ENCODE results near the gene SLC7A11. TPM values are rescaled to one million over a fixed set of nuclear protein-coding genes. Genes with fewer than 3 reads are reported as not detected.

Gene SLC7A11
- total RNA-seq, 1 donor from 2014 or later = 9.6 TPM

GRCh38 chr4:138185859-138186645 is 56.1 kb downstream of the SLC7A11 start:
- H3K4me1 Mint-ChIP-seq = peaks cover 38% of the 10 kb centered on the region

GRCh38 chr4:138184886-138185285 is 57.3 kb downstream of the SLC7A11 start:
- Histone ChIP-seq H3K27ac (no peak overlapping the region), H3K4me2 (no peak overlapping the region), H3K9me3 (ENCODE audit: low read depth) (no peaks in the 10 kb centered on the region), H3K27me3 (no peaks in the 10 kb centered on the region), H3K4me1 (no peaks in the 10 kb centered on the region), H3F3A (ENCODE audit: low read depth) (no peaks in the 10 kb centered on the region), H3K79me2 (ENCODE audit: low read depth) (no peaks in the 10 kb centered on the region), H3K4me3 (no peak overlapping the region), H4K20me1 (ENCODE audit: low read depth) (no peaks in the 10 kb centered on the region), H2AFZ (replicated peaks) (no peak overlapping the region), H3K36me3 (no peaks in the 10 kb centered on the region), H3K9ac (no peak overlapping the region)
- no peaks in the 10 kb centered on the region for H3K9me3 Mint-ChIP-seq
- peaks cover 42% of the 10 kb centered on the region for H3K4me1 Mint-ChIP-seq
- TF ChIP-seq EZH2phosphoT487 (IDR thresholded peaks at IDR 0.05) (no peak), EZH2 (IDR thresholded peaks at IDR 0.05) (no peak), CTCF (IDR thresholded peaks at IDR 0.05) (no peak)
- peaks cover 2% of the 10 kb centered on the region for H3K27me3 Mint-ChIP-seq (ENCODE audit: insufficient read depth, low read depth)
- no peak overlapping the region for H3K27ac Mint-ChIP-seq
- DNase-seq (ENCODE audit: low spot score) = no peak
- H3K36me3 Mint-ChIP-seq = peaks cover 6% of the 10 kb centered on the region
- no peak overlapping the region for H3K4me3 Mint-ChIP-seq

More at GRCh38 chr4:138185859-138186645, 56.1 kb downstream of the SLC7A11 start:
- peak overlapping the region; percentile 4 for H3K4me3 Mint-ChIP-seq
- no peaks in the 10 kb centered on the region for H3K27me3 ChIP-seq
- no peak for TF ChIP-seq EZH2phosphoT487 (IDR thresholded peaks at IDR 0.05)
- no peak for TF ChIP-seq EZH2 (IDR thresholded peaks at IDR 0.05)
- no peak for TF ChIP-seq CTCF (IDR thresholded peaks at IDR 0.05)
- H3K27me3 Mint-ChIP-seq (ENCODE audit: insufficient read depth, low read depth) = peaks cover 2% of the 10 kb centered on the region
- peaks cover 3% of the 10 kb centered on the region for H3K36me3 Mint-ChIP-seq
- no peaks in the 10 kb centered on the region for H3K36me3 ChIP-seq
- no peak overlapping the region for H2AFZ ChIP-seq (replicated peaks)
- no peak overlapping the region for H3K4me2 ChIP-seq
- H3K27ac ChIP-seq = no peak overlapping the region
- no peaks in the 10 kb centered on the region for H3K4me1 ChIP-seq
- H3K9me3 Mint-ChIP-seq = no peaks in the 10 kb centered on the region
- no peak overlapping the region for H3K4me3 ChIP-seq
- no peaks in the 10 kb centered on the region for H4K20me1 ChIP-seq (ENCODE audit: low read depth)
- no peaks in the 10 kb centered on the region for H3F3A ChIP-seq (ENCODE audit: low read depth)
- no peak overlapping the region for H3K9ac ChIP-seq
- H3K9me3 ChIP-seq (ENCODE audit: low read depth) = no peaks in the 10 kb centered on the region
- peak; percentile 15 for DNase-seq (ENCODE audit: low spot score)
- H3K27ac Mint-ChIP-seq = peak overlapping the region; percentile 21
- H3K79me2 ChIP-seq (ENCODE audit: low read depth) = no peaks in the 10 kb centered on the region

GRCh38 chr4:138182838-138183426 is 59.2 kb downstream of the SLC7A11 start:
- Histone ChIP-seq H3K4me1 (no peaks in the 10 kb centered on the region), H3K36me3 (no peaks in the 10 kb centered on the region), H3K9me3 (ENCODE audit: low read depth) (no peaks in the 10 kb centered on the region), H3K4me2 (no peak overlapping the region), H3F3A (ENCODE audit: low read depth) (no peaks in the 10 kb centered on the region), H3K9ac (no peak overlapping the region), H4K20me1 (ENCODE audit: low read depth) (no peaks in the 10 kb centered on the region), H2AFZ (replicated peaks) (peak overlapping the region; percentile 58), H3K27me3 (no peaks in the 10 kb centered on the region), H3K79me2 (ENCODE audit: low read depth) (no peaks in the 10 kb centered on the region), H3K27ac (no peak overlapping the region), H3K4me3 (no peak overlapping the region)
- Mint-ChIP-seq H3K4me3 (no peak overlapping the region), H3K4me1 (peaks cover 38% of the 10 kb centered on the region), H3K27ac (no peak overlapping the region), H3K27me3 (ENCODE audit: insufficient read depth, low read depth) (peaks cover 2% of the 10 kb centered on the region), H3K9me3 (no peaks in the 10 kb centered on the region), H3K36me3 (peaks cover 8% of the 10 kb centered on the region)
- TF ChIP-seq EZH2phosphoT487 (IDR thresholded peaks at IDR 0.05) (no peak), EZH2 (IDR thresholded peaks at IDR 0.05) (no peak), CTCF (IDR thresholded peaks at IDR 0.05) (peak; percentile 81)
- DNase-seq (ENCODE audit: low spot score) = peak; percentile 52
